ENCODE results near the gene NIT2.
A peak's percentile ranks its signal among the peaks of the same experiment; 100 is the strongest.
"Not testable (repeated sequence)": the region's sequence is repeated elsewhere in the genome, so short reads cannot be mapped to it uniquely, and the experiment has no call there.

The NIT2 gene

GRCh38 chr3:100334488-100335351 lies at the start of gene NIT2:
TSS of gene NIT2 (plus strand) at chr3:100334757. CDS start at chr3:100334792, 35 bp downstream.
- peak; percentile 36 for DNase-seq

DNA sequence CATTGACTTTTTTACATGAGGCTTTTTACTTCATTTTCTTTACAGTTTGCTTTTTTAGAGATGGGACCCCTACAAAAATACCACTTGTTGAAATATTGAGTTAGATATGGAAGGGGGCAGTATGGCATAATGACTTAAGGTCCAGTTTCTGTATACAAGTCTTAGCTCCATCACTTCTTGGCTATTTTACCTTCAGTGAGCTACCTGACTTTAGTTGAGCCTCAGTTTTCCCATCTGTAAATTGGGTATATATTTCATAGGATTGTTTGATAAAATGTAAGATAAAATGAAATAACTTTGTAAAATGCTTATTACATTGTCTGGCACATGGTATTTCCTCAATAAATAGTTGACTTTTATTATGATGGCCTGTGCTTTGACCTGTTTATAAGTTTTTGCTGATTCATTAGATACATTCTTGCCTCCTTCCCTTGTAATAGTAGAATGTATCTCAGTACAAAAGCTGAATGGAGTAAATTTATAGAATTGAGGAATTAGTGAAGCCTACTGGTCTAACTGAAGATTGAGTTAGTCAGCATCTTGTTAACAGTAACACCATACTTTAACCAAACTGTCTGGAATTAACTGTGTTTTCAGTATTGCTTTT lies 46.2 kb upstream of the NIT2 start:
- no peak for DNase-seq

- DNase-seq: no peak
Measured at GRCh38 chr3:100289339-100289738, 45.2 kb upstream of the NIT2 start.

DNA sequence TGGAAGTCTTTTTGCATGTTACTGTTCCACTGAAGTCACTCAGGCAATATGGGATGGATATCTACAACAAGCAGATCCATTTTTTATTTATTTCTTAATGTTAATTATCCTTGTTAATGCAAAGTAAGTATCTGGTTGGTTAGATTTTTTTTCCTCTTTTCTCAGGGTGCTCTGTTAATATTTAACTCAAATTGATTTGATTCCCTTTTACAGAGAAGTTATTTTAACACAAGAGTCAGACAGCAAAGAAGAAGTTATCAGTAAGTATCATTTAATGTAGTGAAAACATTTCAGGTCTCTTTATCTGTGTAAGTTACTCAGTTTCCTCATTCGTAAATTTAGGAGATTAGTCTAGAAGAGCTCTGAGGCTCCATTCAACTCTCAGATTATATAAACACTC lies 39.5 kb upstream of the NIT2 start:
- DNase-seq: no peak

GRCh38 chr3:100297784-100298183 lies 36.8 kb upstream of the NIT2 start:
- no peak for DNase-seq

DNA sequence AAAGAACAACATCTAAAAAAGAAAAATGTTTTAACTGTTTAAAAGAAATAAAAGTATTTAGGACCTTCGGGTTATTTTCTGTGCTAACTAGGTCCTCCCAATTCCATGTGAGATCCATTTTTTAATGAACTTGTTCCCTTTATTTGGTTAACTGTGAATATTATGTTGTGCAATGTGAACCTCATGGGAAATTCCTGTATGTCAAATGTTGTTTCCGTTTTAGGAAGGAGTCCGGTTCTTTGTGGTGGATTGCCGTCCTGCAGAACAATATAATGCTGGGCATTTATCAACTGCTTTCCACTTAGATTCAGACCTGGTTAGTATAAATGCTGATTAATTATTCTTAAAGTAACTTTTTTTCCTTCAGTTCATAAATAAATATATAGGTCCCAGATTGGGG lies 35.5 kb upstream of the NIT2 start:
- DNase-seq: no peak

DNA sequence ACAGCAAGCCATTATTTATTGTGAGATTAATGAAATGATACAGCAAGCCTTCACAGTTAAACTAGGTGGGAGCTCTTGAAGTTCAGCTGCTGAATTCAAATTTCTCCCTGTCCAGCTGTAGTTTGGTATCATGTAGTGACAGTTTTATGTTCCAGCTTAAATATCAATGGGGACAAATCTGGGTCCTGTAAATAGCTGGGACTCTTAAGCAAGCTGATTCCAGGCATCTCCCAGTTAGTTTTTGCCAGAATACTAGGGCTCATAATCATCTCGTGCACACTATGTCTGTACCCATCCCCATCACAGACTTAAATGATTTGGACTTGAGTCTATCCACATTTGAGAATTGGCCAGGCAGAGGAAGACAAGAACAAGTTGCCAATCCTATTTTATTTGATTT lies 27.9 kb upstream of the NIT2 start:
- DNase-seq: no peak

GRCh38 chr3:100310355-100310965 lies 24.1 kb upstream of the NIT2 start:
- DNase-seq: no peak

GRCh38 chr3:100311011-100311410 lies 23.5 kb upstream of the NIT2 start:
- no peak for DNase-seq

DNA sequence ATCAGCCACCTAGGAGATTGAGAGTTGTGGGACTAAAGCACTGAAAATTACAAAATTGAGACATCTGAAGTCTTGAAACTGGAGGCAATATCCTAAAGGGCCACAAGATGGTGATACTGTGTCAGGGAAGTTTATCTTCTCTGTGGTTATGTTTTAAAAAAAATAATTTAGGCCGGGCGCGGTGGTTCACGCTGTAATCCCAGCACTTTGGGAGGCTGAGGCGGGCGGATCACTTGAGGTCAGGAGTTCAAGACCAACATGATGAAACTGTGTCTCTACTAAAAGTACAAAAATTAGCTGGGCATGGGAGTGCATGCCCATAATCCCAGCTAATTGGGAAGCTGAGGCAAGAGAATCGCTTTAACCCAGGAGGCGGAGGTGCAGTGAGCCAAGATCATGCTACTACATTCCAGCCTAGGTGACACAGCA lies 17.9 kb upstream of the NIT2 start:
- DNase-seq: peak; percentile 14

- DNase-seq: no peak
Measured at GRCh38 chr3:100317912-100318311, 16.6 kb upstream of the NIT2 start.

DNA sequence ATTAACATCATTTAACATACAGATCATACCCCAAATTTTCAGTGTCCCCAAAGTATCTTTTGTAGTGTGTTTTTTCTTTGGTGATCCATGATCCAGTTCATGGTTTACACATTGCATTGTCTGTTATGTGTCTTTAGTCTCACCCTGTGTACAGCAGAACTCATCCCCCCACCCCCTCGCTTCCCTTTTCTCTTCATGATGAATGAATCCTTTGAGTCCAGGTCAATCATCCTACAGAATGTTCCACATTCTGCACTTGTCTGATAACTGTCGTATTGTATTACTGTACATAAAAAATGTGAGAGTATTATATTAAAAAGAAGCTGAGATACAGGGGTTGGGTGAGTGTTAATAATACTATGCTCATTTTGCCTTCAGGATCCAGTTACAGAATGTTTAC lies 14.6 kb upstream of the NIT2 start:
- DNase-seq: no peak

GRCh38 chr3:100324044-100324443 lies 10.5 kb upstream of the NIT2 start:
- DNase-seq: no peak

GRCh38 chr3:100325827-100326226 lies 8.7 kb upstream of the NIT2 start:
- DNase-seq: no peak

- not testable (repeated sequence) for DNase-seq
Measured at GRCh38 chr3:100327377-100327776, 7.2 kb upstream of the NIT2 start.

DNA sequence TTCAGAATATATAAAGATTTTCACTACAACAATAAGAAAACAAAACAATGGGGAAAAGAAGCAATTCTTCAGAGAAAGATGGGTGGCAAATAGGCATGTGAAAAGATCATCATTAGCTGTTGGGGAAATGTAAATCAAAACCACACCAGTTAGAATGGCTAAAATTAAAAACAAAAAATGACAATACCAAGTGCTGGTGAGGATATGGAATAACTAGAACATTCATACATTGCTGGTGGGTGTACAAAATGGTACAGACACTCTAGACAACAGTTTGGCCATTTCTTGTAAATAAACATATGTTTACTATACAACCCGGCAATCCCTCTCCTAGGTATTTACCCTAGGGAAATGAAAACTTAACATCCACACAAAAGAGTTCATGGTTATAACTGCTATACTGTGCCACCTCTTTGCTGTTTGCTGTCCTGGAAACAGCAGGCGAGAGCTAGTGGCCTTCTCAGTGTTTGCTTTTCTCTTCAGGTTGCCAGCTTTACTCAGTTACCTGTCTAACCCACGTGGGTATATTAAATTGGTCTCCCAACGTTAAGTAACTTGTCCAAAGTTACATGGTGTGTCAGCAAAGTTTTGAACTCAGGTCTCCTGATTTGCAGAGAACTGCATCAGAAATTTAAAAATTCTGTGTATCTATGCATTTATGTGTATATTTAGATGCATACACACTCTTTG lies 4.6 kb upstream of the NIT2 start:
- DNase-seq: no peak

DNA sequence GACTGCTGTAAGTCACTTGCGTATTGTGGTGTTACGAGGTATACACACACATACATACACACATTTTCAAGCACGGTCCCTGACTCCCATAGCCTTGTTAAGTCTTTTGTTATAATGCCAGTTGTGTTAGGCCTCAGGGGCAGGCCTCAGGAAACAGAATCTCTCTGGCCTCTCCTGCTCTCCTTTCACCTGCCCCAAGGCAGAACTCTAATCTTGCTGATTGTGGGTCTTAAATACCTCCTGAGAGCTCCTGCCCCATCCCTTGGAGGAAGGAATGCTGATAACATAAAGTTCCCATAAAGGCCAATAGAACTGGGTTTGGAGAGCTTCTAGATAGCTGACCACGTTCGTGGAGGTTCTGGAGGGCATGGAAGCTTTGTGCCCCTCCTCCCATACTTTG lies 3.9 kb upstream of the NIT2 start:
- DNase-seq: no peak

DNA sequence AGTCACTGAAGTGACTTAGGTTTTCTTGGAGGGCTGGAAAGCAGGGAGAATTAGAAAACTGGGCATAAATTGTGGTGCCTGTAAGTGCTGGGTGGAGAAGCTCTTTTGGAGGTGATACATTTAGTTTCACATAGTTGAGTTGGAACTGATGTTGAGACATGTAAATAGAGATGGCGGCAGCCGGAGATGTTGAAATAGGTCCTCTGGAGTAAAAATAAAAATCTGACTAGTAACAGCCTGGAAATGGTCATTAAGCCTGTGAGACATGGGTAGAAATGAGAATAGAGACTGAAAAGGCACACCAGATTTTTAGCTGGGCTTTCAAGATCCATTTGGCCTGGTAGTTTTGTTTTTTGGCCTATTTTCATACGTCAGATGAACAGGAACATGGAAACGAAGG lies 2.9 kb upstream of the NIT2 start:
- no peak for DNase-seq

DNA sequence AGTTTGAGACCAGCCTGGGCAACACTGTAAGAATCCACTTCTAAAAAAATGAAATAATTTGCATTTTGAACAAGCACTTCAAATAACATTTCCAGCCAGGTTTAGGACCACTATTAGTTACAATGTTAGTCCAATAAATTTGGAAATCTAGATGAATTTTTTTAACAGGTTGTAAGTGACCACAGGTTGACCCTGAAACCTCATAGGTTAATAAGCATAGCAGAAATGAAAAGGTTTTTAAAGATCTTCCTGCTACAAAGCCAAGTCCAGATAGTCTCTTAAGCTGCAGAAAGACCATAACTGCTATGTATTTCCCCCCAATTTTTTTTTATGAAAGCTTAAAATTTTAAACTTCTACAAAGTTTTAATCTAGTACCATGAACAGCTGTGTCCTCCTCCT lies 1.5 kb upstream of the NIT2 start:
- DNase-seq: no peak

GRCh38 chr3:100333970-100334487 lies 528 bp upstream of the NIT2 start:
- no peak for DNase-seq

DNA sequence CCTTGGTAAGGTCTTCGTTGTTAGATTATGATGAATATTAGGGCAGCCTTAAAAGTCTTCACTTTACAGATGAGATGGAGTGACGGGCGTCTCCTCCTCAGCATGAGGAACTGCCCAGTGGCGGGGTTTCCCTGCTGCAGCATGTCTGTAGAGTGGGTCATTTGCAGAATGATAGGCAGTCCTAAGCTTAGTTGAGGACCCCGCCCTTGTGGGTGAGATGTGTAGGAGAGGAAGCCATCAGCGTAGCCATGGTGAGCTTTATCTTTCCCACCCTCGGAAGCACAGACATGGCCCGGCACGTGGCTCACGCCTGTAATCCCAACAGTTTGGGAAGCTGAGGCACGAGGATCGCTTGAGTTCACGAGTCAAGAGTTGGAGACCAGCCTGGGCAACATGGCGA lies 877 bp downstream of the NIT2 start:
- DNase-seq: no peak

DNA sequence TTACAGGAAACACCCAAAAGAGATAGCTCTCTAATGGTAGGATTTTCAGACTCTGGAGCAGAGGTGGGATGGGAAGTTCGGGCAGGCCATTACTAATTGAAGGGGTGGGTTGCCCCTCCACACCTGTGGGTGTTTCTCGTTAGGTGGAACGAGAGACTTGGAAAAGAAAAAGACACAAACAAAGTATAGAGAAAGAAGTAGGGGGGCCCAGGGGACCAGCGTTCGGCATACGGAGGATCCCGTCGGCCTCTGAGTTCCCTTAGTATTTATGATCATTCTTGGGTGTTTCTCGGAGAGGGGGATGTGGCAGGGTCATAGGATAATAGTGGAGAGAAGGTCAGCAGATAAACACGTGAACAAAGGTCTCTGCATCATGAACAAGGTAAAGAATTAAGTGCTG lies 1.7 kb downstream of the NIT2 start:
- DNase-seq: not testable (repeated sequence)

DNA sequence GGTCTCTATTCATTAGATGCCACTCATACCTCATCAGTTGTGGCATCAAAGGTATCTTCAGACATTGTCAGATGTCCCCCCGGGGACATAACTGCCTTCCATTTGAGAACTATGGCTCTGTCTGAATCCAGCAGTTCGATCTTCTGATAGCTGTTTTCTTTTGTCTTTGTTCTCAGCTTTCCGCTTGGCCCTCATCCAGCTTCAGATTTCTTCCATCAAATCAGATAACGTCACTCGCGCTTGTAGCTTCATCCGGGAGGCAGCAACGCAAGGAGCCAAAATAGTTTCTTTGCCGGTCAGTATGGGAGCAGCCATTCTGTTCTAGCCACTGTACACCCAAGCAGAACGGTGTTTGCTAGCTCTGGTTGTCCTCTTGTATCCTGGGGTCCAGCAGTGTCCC lies 4.4 kb downstream of the NIT2 start:
- DNase-seq: no peak
